GM19239 (cell line): Measurements from ENCODE around the gene SOWAHA.
"Not testable (repeated sequence)": the region's sequence is repeated elsewhere in the genome, so short reads cannot be mapped to it uniquely, and the experiment has no call there.

Experiments used
- DNase-seq: peaks from one replicate; pipeline ENCODE4 v3.0.0; 2011; ENCODE audit warnings: low spot score; ENCODE audit not compliant: insufficient read length
- FAIRE-seq: peaks from 2 replicates; lab custom pipeline; 2011; peaks lifted over from hg19 to GRCh38; lab: Jason Lieb, UNC

SOWAHA gene

DNA sequence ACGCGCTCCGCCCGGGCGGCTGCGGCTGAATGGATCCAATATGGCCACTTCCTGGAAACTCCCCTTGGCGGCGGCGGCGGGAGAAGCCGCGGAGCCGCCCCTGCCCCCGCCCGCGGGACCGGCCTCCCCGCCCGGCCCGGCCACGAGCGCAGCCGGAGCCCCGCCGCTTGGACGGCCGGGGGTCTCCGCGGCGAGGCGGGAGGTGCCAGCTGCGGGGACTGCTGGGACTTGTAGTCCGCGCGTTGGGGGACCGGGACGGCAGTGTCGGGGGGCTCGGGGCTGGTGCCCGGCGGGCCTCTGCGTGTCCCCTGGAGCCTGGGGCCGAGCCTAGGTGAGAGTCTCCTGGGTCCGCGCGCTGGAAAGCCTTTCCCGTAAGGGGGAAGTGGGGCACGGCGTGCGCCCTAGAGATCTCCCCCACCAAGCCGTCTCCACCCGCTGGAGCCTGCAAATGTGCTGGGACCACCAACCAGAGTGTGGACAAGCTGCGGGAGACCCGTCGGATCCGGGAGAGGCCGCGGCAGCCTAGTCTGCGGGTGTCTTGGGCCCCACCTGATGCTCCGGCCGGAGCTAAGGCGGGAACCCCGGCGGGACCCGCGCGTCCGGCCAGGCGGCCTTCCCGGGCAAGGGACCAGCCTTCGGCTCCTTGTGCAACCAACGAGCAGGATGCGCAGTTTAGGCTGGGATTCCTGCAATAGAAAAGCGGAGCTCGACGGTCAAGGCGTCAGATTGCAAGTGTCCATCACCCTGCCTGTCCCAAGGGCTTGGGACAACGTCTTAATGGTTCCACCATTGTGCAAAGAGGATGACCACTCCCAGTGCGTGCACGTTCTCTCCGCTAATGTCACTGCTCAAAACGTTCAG, 35.7 kb upstream of the SOWAHA start, which contains the start of gene SEPTIN8:
Gene SEPTIN8 (minus strand): TSS at position 31 of the 861 bp plus-strand sequence. CDS start 102 bp downstream, outside the sequence.
- FAIRE-seq (peak; percentile 31), DNase-seq (peak; percentile 71)

- no peak for DNase-seq
- no peak for FAIRE-seq
These were observed 35.0 kb upstream of the SOWAHA start for GRCh38 chr5:132778129-132778528.

- no peak for FAIRE-seq
These were observed 34.2 kb upstream of the SOWAHA start for GRCh38 chr5:132778856-132779255.

DNA sequence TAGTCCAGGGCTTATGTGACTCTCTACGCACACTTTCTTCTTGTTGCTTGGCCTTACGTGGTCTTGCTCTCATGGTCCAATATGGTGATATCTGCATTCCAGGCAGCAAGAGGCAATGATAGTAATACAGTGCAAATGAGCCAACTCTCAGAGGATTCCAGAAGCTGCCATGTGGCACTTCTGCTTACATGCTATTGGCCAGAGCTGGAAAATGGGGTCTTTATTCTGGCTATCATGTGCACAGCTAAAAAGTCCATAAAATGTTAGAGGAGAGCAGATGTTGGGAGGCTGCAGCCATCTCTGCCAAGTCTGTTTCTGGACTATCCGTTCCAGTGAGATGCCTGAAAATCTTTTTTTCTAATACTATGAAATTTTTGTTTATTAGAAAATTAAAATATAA, 33.1 kb upstream of the SOWAHA start:
- DNase-seq (no peak), FAIRE-seq (no peak)

More at GRCh38 chr5:132778856-132779255, 34.2 kb upstream of the SOWAHA start:
- no peak for DNase-seq

- FAIRE-seq (no peak), DNase-seq (no peak)
These were observed 32.5 kb upstream of the SOWAHA start for GRCh38 chr5:132780577-132780976.

DNA sequence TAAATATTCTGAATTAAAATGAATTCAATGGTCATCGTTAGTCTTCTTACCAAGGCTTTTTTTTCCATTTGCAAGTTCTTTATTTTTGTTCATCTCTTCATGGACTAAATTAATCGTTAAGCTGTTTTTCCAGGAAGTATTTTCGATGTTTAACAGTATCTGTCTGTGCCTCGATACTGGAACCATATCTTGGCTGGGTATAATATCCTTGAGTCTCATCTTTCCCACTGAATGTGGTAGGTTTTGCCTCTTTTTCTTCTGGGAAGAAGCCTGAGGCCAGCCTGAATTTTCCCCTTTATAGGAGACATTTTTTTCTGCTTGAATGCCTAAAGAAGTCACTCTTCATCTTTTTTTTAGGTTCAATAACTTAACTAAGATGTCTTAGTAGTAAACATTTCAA, 32.1 kb upstream of the SOWAHA start:
- DNase-seq (no peak), FAIRE-seq (peak; percentile 67)

DNA sequence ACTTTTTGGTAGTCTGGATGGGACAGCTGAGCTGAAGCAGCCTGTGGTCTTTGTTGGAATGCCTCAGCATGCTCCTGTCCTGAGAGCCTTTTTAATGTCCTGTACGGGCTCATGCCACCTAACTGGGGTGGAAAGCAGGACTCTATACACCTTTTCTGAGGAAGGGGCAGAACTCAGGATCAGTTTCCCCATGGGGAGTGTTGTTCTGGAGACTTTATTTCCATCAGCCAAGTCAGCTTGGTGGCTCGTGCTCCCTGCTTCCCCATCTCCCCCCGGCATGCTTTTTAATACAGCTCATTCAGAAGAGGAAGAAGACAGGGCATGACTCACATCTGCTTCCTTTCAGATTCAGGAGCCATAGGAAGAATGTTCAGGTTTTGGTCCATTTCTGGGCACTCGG, 31.0 kb upstream of the SOWAHA start:
- FAIRE-seq (no peak), DNase-seq (no peak)

DNA sequence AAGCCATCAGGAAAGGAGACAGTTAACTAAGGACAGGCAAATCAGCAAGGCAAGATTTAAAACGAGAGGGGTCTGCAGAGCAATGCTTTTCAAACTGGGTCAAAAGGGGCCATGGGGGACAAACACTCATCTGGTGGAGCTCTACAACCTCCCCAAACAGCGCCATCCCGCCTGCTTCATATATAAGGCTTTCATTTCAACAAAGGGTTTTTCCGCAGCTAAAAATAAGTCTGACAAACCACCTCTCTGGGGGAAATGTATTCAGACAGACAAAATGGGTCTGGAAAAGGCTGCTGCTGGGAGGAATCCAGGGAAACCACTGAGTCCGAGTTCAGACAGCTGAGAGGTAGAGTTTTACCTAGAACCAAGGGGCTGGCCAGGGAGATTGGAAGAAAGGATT, 27.7 kb upstream of the SOWAHA start:
- FAIRE-seq (no peak), DNase-seq (no peak)

DNA sequence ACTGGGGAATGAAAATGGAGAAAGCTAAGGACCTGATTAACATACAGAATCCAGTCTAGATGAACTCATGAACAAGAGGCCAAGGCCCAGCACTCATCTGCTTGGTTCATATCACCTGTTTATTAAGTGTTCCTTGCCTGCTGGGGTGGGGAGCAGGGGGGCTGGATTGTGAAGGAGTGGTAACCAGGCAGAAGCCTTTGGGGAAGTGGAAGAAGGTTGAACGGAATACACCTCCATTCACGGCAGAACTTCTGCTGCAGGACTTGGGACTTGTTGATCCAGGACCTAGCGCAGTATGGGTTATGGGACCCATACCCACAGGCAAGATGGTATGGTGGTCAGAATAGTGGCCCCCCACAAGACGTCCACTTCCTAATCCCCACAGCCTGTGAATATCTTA, 27.2 kb upstream of the SOWAHA start:
- DNase-seq: no peak
- no peak for FAIRE-seq

DNA sequence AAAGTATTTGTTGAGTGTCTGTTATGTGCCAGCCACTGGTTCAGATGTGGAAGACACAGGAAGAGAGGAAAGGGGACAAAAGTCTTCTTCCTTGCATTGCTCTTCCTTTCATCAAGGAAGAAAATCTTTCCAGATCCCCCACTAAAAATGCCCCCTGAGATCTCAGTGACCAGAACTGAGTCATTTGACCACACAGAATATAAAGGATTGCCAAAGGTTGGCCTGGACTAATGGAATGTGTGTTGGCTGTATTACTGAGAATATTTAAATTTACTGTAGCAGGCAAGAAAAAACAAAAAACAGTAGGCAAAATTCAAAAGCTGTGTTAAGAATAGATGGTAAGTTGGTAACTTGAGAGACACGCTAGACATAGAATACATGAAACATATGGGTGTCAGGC, 26.0 kb upstream of the SOWAHA start:
- no peak for FAIRE-seq

GRCh38 chr5:132788508-132788907, 24.6 kb upstream of the SOWAHA start:
- DNase-seq: no peak
- no peak for FAIRE-seq

More for the DNA sequence above, 26.0 kb upstream of the SOWAHA start:
- no peak for DNase-seq

DNA sequence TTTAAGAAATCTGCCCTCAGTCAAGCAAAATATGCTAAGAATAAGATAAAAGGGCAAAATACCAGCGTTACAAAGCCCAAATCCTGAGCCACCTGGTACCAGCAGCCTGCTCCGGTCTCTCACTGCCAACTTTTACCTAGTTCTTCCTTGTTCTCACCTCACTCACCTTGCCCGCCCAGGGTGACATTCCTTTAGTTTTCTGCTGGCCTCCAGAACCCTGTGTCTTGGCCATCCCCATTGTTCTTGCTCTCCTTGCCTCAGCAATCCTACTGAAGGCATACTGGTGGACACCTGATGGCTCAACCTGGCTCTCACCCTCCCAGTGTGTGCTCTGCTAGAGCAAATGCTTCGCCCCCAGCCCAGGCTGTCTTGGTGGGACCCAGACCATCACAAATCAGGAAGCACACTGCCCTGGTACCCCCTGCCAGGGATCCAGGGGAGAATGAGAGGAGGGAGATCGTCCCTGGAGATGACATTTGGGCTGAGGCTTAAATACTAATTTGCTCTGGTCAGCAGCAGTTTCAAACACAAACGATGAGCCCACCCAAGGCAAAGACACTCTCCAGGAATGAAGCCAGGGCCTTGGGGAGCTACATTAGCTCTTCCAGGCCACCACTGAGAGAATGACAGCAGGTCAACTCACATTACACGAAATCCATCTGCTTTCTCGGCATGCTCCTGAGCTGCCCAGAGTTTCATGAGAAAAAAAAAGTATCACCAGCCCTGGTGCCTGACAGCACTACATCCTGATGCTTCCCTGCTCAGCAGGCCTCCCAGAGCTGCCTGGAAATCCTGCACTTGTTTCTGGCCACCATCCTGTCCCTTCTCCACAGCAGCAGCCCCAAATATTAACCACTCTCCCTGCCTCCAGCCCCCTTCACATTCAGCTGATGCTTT, 23.9 kb upstream of the SOWAHA start:
- no peak for DNase-seq
- no peak for FAIRE-seq

- DNase-seq: no peak
- FAIRE-seq: no peak
These were observed 22.8 kb upstream of the SOWAHA start for GRCh38 chr5:132790201-132790865.

DNA sequence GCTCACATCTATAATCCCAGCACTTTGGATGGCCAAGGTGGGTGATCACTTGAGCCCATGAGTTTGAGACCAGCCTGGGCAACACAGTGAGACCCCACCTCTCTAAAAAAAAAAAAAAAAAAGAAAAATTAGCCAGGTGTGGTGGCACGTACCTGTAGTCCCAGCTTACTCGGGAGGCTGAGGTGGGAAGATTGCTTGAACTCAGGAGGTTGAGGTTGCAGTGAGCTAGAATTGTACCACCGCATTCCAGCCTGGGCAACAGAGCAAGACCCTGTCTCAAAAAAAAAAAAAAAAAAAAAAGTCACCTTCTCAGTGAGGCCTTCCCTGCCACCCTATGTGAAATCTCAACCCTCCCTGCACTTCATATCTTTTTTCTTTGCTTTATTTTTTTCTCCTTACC, 22.1 kb upstream of the SOWAHA start:
- no peak for FAIRE-seq
- no peak for DNase-seq

GRCh38 chr5:132797651-132798050, 15.5 kb upstream of the SOWAHA start:
- DNase-seq: no peak
- FAIRE-seq: no peak

- FAIRE-seq (no peak), DNase-seq (no peak)
These were observed 13.7 kb upstream of the SOWAHA start for GRCh38 chr5:132799392-132799791.

DNA sequence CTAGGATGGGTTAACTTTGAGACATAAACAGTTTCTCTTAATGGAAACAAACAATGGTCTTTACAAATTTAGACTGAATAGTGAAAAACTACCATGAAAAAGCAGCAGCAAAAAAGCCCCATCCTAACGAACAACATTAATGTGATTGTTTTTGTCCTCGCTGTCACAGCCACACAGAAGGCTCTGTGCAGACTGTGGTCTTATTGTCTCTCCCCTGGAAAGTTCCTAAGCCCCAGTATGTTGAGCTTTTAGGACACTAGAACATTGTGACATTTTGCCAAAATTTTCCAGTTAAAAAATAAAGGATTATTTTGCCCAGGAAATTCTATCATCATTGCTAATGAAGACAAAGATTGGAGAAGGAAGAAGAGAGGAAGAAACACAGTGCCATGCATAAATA, 12.6 kb upstream of the SOWAHA start:
- FAIRE-seq (no peak), DNase-seq (no peak)

GRCh38 chr5:132802044-132802684, 10.9 kb upstream of the SOWAHA start:
- no peak for FAIRE-seq
- DNase-seq: no peak

DNA sequence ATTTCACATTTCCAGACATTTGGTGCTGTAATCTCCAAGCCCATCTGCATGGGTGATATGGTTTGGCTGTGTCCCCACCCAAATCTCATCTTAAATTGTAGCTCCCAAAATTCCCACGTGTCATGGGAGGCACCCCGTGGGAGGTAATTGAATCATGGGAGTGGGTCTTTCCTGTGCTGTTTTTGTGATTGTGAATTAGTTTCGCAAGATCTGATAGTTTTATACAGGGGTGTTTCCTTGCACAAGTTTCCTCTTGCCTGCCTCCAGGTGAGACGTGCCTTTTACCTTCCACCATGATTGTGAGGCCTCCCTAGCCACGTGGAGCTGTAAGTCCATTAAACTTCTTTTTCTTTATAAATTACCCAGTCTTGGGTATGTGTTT, 10.4 kb upstream of the SOWAHA start:
- not testable (repeated sequence) for DNase-seq, FAIRE-seq

GRCh38 chr5:132804219-132804618, 8.9 kb upstream of the SOWAHA start:
- DNase-seq, FAIRE-seq: not testable (repeated sequence)
